A549 (cell line): ENCODE results near the gene KRT81.

Experiments
- PBX3 ChIP-seq: IDR thresholded peaks from 2 replicates; pipeline ENCODE4 v1.6.1; 2012
- RAD21 ChIP-seq, 2 experiments: fragments of >200 bp in 1 of 2; sonication (Bioruptor Twin) in 1 of 2; formaldehyde crosslinking in 1 of 2; IDR thresholded peaks in 1 of 2; conservative IDR thresholded peaks in 1 of 2; 2 replicates in 1 of 2; 3 replicates in 1 of 2; pipeline ENCODE4 v1.6.1; 2012 to 2018; ENCODE audit warnings: inconsistent platforms in 1 of 2
- TF ChIP-seq, protein P1 (sequence below): fragments of >200 bp; sonication (Bioruptor Twin); formaldehyde crosslinking; IDR thresholded peaks from 3 replicates; pipeline ENCODE4 v1.5.1; 2016

- TF ChIP-seq, protein P1, sequence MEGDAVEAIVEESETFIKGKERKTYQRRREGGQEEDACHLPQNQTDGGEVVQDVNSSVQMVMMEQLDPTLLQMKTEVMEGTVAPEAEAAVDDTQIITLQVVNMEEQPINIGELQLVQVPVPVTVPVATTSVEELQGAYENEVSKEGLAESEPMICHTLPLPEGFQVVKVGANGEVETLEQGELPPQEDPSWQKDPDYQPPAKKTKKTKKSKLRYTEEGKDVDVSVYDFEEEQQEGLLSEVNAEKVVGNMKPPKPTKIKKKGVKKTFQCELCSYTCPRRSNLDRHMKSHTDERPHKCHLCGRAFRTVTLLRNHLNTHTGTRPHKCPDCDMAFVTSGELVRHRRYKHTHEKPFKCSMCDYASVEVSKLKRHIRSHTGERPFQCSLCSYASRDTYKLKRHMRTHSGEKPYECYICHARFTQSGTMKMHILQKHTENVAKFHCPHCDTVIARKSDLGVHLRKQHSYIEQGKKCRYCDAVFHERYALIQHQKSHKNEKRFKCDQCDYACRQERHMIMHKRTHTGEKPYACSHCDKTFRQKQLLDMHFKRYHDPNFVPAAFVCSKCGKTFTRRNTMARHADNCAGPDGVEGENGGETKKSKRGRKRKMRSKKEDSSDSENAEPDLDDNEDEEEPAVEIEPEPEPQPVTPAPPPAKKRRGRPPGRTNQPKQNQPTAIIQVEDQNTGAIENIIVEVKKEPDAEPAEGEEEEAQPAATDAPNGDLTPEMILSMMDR: no peak
- TF ChIP-seq RAD21 (conservative IDR thresholded peaks at IDR 0.05 in 1 of 2, IDR thresholded peaks at IDR 0.05 in 1 of 2) (no peak), PBX3 (no peak)
Observed at GRCh38 chr12:52318241-52318990, 27.1 kb upstream of the KRT81 start.
